ENCODE measurements around the gene LECT2.

LECT2 gene

GRCh38 chr5:135942202-135942771, 12.5 kb downstream of the LECT2 start:
- no peak for TF ChIP-seq CTCF (IDR thresholded peaks at IDR 0.05; ENCODE audit: low read depth, low read length)
- DNase-seq (ENCODE audit: extremely low read depth, low read depth), result no peak

DNA sequence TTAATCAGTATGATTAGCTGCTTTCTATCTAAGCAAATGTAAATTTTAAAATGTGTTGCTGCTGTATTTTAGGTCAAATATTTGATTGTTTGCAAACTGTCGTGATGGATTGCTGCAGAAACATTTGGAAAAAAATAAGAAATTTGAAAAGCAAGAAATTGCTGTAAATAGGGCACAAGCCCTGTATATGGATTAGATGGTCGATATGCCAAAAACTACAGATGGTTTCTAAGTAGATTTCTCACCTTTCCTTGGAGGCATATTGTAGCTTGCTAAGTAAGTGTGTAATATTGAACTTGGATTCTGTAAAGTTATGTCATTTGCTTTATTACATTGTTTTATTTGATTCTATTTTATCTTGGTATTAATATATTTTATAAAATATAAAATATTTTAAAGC, 13.1 kb downstream of the LECT2 start:
- no peak for TF ChIP-seq CTCF (IDR thresholded peaks at IDR 0.05; ENCODE audit: low read depth, low read length)
- no peak for DNase-seq (ENCODE audit: extremely low read depth, low read depth)

DNA sequence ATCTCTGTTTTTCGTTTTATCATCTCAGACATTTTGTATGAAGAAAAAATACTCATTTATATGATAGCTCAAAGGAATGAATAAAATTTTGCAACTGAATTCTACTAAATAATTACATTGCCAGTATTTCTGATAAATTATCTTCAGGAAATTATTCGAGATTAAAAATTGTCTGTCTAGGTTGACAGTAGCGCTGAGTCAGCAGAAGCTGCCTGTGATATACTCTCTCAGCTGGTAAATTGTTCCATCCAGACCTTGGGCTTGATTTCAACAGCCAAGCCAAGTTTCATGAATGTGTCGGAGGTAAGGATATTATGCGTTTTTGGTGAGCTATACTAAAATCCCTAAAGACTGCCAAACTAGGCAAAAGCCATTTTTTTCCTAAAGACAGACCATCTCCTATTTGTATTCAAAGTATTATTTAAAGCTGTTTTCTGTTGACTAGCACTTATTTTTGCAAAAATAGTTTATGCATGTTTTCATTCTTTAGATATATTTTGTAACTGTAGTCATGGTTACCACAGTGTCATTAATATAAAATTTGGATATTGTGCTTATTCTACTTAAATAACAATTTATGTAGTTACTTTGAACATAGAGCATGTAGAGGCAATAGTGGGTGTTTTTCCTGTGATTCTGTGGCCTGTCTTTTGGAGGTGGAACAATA, 17.4 kb downstream of the LECT2 start:
- DNase-seq (ENCODE audit: extremely low read depth, low read depth), result no peak
- TF ChIP-seq CTCF (IDR thresholded peaks at IDR 0.05; ENCODE audit: low read depth, low read length), result no peak

DNA sequence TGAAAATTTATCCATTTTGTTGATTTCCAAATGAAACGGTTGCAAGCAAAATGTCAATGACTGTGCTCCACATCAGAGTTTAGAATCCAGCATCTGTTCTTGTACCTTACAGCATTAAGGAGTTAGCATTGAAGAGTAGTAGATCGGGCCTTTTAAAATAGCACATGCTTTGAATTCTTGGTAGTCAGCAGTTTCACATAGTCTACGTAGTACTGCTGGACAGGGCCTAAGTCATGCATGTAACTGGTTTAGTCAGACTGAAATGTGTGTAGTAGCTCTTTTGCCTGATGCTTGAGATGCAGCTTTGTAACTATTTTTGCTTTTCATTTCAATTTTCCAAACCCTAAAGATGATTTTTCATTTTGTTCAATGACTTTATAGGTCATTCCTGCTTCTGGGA, 19.8 kb downstream of the LECT2 start:
- no peak for TF ChIP-seq CTCF (IDR thresholded peaks at IDR 0.05; ENCODE audit: low read depth, low read length)
- DNase-seq (ENCODE audit: extremely low read depth, low read depth), result no peak

GRCh38 chr5:135930949-135931295, 23.9 kb downstream of the LECT2 start:
- no peak for TF ChIP-seq CTCF (IDR thresholded peaks at IDR 0.05; ENCODE audit: low read depth, low read length)
- DNase-seq (ENCODE audit: extremely low read depth, low read depth), result no peak

DNA sequence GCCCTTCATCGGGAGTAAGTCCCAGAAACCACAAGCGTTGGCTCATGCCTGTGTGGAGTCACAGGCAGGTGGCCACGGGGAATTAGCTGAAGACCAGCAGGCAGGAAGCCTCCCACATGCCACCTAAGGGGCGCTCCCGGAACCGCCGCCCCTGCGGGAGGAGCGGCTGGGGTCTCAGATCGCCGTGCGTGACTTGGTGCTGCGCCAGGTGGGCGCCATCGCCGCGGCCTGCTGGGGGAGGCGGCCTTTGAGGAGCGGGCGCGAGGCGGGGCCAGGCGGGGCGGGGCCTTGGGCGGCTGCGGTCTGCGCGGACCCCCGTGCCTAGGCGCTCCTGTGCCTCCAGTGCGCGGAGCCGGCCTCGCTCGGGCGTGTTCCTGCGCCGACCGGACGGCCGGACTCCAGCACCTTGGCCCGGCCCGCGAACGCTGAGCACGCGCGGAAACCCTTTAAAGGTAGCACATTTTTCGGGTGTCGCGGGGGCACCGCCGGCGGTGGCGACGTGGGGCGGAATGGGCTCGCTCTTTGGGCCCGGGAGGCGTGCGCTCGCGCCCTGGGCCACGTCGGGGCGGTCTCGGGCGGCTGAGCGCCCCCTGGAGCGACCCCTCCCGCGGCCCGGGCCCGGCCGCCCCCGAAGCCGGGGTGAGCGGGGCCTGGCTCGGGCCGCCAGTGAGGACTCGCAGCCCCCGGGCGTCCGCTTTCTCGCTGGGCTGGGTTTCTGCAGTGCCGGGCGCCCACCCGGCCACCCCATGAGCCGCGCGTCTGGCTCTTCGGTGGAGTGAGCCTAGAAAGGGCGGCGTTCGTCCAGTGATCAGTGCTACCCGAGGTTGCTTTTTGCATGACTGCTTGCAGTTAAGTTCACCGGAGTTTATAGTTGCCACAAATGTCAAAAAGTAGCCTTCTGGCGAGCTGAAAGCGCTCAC, 24.5 kb downstream of the LECT2 start:
- no peak for TF ChIP-seq CTCF (IDR thresholded peaks at IDR 0.05; ENCODE audit: low read depth, low read length)
- no peak for DNase-seq (ENCODE audit: extremely low read depth, low read depth)

DNA sequence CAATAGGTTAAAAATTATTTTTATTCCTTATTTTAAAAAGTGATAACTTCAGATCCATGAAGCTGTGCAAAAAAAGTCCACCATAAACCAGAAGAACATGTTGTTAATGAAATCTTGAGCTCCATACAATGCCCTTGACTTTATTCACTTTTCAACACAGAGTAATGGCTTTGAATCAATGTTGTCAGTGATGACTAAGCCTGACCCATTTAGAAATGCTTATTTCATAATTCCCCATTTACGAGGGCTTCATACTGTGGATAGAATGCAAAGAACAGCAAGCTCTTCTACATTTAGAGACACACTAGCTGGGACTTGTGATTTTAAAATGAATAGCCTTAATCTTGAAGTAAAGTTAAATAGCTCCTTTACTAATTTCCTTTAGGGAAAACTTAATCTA, 33.4 kb downstream of the LECT2 start:
- DNase-seq (ENCODE audit: extremely low read depth, low read depth), result no peak
- no peak for TF ChIP-seq CTCF (IDR thresholded peaks at IDR 0.05; ENCODE audit: low read depth, low read length)
